ENCODE data around the gene POP4.

DNA sequence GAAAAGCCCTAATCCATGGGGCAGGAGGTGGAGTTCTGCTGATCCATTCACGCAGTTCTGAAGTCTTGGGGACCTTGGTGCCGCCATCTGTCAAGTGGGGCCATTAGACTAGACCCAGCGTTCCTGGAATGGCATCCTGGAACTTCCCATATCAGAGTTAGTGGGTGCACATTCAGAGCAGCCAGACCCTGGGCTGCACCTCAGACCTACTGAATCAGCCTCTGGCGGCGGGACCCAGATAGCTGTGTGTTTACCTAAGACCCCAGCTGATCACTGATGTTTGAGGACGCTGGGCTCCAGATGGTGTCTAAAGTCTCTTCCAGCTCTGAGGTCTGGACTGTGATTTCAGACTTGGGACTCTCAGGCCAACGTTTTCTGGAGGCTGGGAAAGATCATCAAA lies 12.8 kb downstream of the POP4 start:
- TF ChIP-seq, protein P1, sequence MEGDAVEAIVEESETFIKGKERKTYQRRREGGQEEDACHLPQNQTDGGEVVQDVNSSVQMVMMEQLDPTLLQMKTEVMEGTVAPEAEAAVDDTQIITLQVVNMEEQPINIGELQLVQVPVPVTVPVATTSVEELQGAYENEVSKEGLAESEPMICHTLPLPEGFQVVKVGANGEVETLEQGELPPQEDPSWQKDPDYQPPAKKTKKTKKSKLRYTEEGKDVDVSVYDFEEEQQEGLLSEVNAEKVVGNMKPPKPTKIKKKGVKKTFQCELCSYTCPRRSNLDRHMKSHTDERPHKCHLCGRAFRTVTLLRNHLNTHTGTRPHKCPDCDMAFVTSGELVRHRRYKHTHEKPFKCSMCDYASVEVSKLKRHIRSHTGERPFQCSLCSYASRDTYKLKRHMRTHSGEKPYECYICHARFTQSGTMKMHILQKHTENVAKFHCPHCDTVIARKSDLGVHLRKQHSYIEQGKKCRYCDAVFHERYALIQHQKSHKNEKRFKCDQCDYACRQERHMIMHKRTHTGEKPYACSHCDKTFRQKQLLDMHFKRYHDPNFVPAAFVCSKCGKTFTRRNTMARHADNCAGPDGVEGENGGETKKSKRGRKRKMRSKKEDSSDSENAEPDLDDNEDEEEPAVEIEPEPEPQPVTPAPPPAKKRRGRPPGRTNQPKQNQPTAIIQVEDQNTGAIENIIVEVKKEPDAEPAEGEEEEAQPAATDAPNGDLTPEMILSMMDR (IDR thresholded peaks at IDR 0.05): no peak
- no peak for TF ChIP-seq POLR2A (IDR thresholded peaks at IDR 0.05)

All from thyroid gland (tissue), 4 donors.